ENCODE data around the gene GFOD2. TPM values are rescaled to one million over a fixed set of nuclear protein-coding genes. Genes with fewer than 3 reads are reported as not detected.
A peak's percentile ranks its signal among the peaks of the same experiment; 100 is the strongest.

GFOD2 gene
- total RNA-seq, 4 donors from 2014 or later, result 9.1 to 24.2 (median 20.8) TPM

DNA sequence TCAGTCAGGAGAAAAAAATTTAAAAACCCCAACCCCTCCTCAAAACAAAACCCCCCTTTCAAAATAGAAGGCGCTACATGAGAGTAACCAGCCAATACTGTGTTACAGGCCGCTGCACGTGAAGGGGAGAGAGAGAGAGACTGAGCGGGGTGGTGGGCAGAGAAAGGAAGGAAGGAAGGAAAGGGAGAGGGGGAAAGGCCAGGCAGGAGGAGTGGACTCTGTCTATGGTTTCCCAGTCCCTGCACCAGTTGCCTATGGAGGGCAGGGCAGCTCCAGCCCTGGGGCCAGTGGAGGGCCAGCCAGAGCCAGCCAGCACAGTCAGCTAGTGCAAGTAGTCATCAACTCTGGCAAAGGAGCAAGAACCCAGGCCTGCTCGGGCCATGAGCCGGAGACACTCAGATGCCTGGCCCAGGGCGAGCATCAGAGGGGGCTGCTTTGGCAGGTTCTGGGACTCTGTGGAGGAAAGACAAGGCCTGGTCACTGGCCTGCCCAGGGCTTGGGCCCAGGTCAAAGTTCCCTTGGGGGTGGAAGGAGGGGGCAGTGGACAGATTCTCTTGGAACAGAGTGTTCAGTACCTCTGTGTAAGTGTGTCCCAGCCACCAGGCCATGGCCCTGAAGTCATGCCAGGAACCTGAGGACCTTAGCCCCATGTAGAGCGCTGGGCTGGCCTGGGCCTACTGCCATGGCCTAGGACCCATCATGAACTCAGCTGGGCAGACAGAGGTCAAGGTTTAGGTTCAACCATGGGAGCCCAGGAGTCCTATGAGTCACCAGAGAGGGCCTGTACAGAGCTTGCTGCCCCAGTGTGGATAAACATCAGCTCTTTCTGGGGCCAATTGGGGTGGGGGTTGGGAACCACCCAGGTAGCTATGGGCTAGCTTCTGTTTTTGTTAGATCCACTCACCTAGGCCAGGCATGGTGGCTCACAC is 7.3 kb upstream of the GFOD2 start:
- Histone ChIP-seq H3K27ac (replicated peaks in 1 of 4) (no peak overlapping the region), H3K9me3 (no peaks in the 10 kb centered on the region), H3K27me3 (no peaks in the 10 kb centered on the region), H3K4me3 (no peak overlapping the region), H3K4me1 (no peaks in the 10 kb centered on the region), H3K36me3 (peaks cover 36 to 85% (median 79%) of the 10 kb centered on the region in 4 donors)
- intact Hi-C loops (cut with DNase I), result no loop called here
- 92% methylated on average over 8 of the region's 8 CpGs for WGBS
- no peak for DNase-seq (ENCODE audit: extremely low spot score)
- no peak for TF ChIP-seq POLR2A (IDR thresholded peaks at IDR 0.05; ENCODE audit: low read depth)
- TF ChIP-seq POLR2AphosphoS5 (IDR thresholded peaks at IDR 0.05), result no peak
- TF ChIP-seq, protein P1, sequence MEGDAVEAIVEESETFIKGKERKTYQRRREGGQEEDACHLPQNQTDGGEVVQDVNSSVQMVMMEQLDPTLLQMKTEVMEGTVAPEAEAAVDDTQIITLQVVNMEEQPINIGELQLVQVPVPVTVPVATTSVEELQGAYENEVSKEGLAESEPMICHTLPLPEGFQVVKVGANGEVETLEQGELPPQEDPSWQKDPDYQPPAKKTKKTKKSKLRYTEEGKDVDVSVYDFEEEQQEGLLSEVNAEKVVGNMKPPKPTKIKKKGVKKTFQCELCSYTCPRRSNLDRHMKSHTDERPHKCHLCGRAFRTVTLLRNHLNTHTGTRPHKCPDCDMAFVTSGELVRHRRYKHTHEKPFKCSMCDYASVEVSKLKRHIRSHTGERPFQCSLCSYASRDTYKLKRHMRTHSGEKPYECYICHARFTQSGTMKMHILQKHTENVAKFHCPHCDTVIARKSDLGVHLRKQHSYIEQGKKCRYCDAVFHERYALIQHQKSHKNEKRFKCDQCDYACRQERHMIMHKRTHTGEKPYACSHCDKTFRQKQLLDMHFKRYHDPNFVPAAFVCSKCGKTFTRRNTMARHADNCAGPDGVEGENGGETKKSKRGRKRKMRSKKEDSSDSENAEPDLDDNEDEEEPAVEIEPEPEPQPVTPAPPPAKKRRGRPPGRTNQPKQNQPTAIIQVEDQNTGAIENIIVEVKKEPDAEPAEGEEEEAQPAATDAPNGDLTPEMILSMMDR (IDR thresholded peaks at IDR 0.05), result no peak
- TF ChIP-seq EP300 (IDR thresholded peaks at IDR 0.05), result no peak

GRCh38 chr16:67723911-67724305 is 4.8 kb upstream of the GFOD2 start:
- no peak for DNase-seq (ENCODE audit: extremely low spot score)
- intact Hi-C loops (cut with DNase I), result no loop called here

GRCh38 chr16:67723151-67723910 is 4.2 kb upstream of the GFOD2 start:
- peaks cover 9 to 55% (median 49%) of the 10 kb centered on the region in 4 donors for H3K36me3 ChIP-seq
- intact Hi-C loops (cut with DNase I), result no loop called here

More at GRCh38 chr16:67723911-67724305, 4.8 kb upstream of the GFOD2 start:
- TF ChIP-seq EP300 (IDR thresholded peaks at IDR 0.05), result no peak
- TF ChIP-seq, protein P1 (IDR thresholded peaks at IDR 0.05), result no peak
- peaks cover 9 to 10% (median 9%) of the 10 kb centered on the region in 4 donors for H3K4me1 ChIP-seq
- no peaks in the 10 kb centered on the region for H3K9me3 ChIP-seq
- H3K36me3 ChIP-seq, result peaks cover 15 to 61% (median 54%) of the 10 kb centered on the region in 4 donors
- no peak overlapping the region for H3K4me3 ChIP-seq
- no peak overlapping the region for H3K27ac ChIP-seq (replicated peaks in 1 of 4)
- H3K27me3 ChIP-seq, result no peaks in the 10 kb centered on the region
- 91% methylated on average over 4 of the region's 5 CpGs for WGBS

DNA sequence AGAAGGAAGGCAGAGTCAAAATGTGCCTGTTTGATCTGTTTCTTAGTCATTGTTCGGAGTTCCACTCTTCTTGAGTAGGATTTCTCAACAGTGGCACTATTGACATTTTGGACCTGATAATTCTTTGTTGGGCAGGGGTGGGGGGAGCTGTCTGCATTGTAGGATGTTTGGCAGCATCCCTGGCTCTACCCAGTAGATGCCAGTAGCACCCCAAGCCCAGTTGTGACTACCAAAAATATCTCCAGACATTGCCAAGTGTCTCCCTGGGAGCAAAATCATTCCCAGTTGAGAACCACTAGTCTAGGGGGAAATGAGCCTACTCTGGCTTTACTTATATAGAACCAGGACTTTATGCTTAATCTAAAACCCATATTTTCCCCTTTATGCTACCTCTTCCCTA is 1.1 kb upstream of the GFOD2 start:
- H3K9me3 ChIP-seq, result no peaks in the 10 kb centered on the region
- no peak for DNase-seq (ENCODE audit: extremely low spot score)
- WGBS, result 53% methylated on average over 1 of the region's 1 CpG
- peaks cover 21 to 29% (median 25%) of the 10 kb centered on the region in 4 donors for H3K4me1 ChIP-seq
- intact Hi-C loops (cut with DNase I), result no loop called here
- H3K36me3 ChIP-seq, result peaks cover 0 to 27% (median 19%) of the 10 kb centered on the region in 4 donors
- TF ChIP-seq POLR2A (IDR thresholded peaks at IDR 0.05; ENCODE audit: low read depth), result no peak
- TF ChIP-seq, protein P1 (IDR thresholded peaks at IDR 0.05), result no peak
- TF ChIP-seq POLR2AphosphoS5 (IDR thresholded peaks at IDR 0.05), result no peak
- TF ChIP-seq EP300 (IDR thresholded peaks at IDR 0.05), result no peak
- H3K27ac ChIP-seq (replicated peaks in 1 of 4), result peak overlapping the region; percentile 84 to 92 (median 86)
- no peaks in the 10 kb centered on the region for H3K27me3 ChIP-seq
- H3K4me3 ChIP-seq, result peak overlapping the region in 2 of 4 donors; percentile 92 to 96

More at GRCh38 chr16:67723151-67723910, 4.2 kb upstream of the GFOD2 start:
- TF ChIP-seq, protein P1 (IDR thresholded peaks at IDR 0.05), result no peak
- no peak for TF ChIP-seq EP300 (IDR thresholded peaks at IDR 0.05)
- no peak for TF ChIP-seq POLR2A (IDR thresholded peaks at IDR 0.05; ENCODE audit: low read depth)
- no peak for TF ChIP-seq POLR2AphosphoS5 (IDR thresholded peaks at IDR 0.05)
- WGBS, result 98% methylated on average over 4 of the region's 5 CpGs
- H3K4me3 ChIP-seq, result no peak overlapping the region
- H3K4me1 ChIP-seq, result peaks cover 12 to 14% (median 13%) of the 10 kb centered on the region in 4 donors
- H3K9me3 ChIP-seq, result no peaks in the 10 kb centered on the region
- no peak overlapping the region for H3K27ac ChIP-seq (replicated peaks in 1 of 4)
- no peaks in the 10 kb centered on the region for H3K27me3 ChIP-seq
- DNase-seq (ENCODE audit: extremely low spot score), result no peak
